CD14-positive monocyte (primary cell): ENCODE measurements around the gene SYT7. TPM values are rescaled to one million over a fixed set of nuclear protein-coding genes. Genes with fewer than 3 reads are reported as not detected.
A peak's percentile ranks its signal among the peaks of the same experiment; 100 is the strongest.

Experiments
- DNase-seq, 3 donors: peaks; one replicate each; pipeline ENCODE4 v3.0.0-alpha.2; 2011 to 2022
- H2AFZ ChIP-seq: 2 replicates; pipeline ENCODE4 v1.6.0; 2012; ENCODE audit warnings: mild to moderate bottlenecking, low read depth, low read length, inconsistent platforms; ENCODE audit not compliant: insufficient read depth, poor library complexity, severe bottlenecking
- H3K27ac ChIP-seq, 2 donors: 1 replicate in 1 of 2; 2 replicates in 1 of 2; pipeline ENCODE4 v1.5.1; 2012 to 2013; ENCODE audit warnings: low read length in 2 of 2, control low read depth in 1 of 2, inconsistent platforms in 1 of 2, low read depth in 1 of 2, mild to moderate bottlenecking in 1 of 2
- H3K27me3 ChIP-seq, 2 donors: one replicate each; pipeline versions ENCODE4 v1.6.0 to v1.6.1; 2011 to 2013; ENCODE audit warnings: low read length in 2 of 2; ENCODE audit not compliant: control insufficient read depth in 2 of 2, insufficient read depth in 2 of 2
- H3K36me3 ChIP-seq, 2 donors: replicated peaks in 1 of 2; 1 replicate in 1 of 2; 2 replicates in 1 of 2; pipeline versions ENCODE4 v1.5.1 to v1.6.1; 2012 to 2013; ENCODE audit warnings: low read length in 2 of 2, control low read depth in 1 of 2, inconsistent platforms in 1 of 2, mild to moderate bottlenecking in 1 of 2; ENCODE audit not compliant: insufficient read depth in 2 of 2, control insufficient read depth in 1 of 2
- H3K4me1 ChIP-seq, 2 donors: 1 replicate in 1 of 2; 2 replicates in 1 of 2; pipeline versions ENCODE4 v1.5.1 to v1.6.1; 2012 to 2013; ENCODE audit warnings: low read length in 2 of 2, control low read depth in 1 of 2, inconsistent platforms in 1 of 2, mild to moderate bottlenecking in 1 of 2, moderate library complexity in 1 of 2; ENCODE audit not compliant: insufficient read depth in 2 of 2, control insufficient read depth in 1 of 2
- H3K4me2 ChIP-seq: replicated peaks from 2 replicates; pipeline ENCODE3; 2012; ENCODE audit warnings: low read length, moderate library complexity, mild to moderate bottlenecking; ENCODE audit not compliant: poor library complexity, severe bottlenecking; ENCODE audit errors: extremely low read depth
- H3K4me3 ChIP-seq, 3 experiments: fragments of 200-600 bp in 1 of 3; sonication (generic) in 1 of 3; replicated peaks in 1 of 3; 1 replicate in 2 of 3; 2 replicates in 1 of 3; pipeline ENCODE4 v1.5.1; 2011 to 2013; ENCODE audit warnings: low read length in 3 of 3, mild to moderate bottlenecking in 3 of 3, control low read depth in 2 of 3, low read depth in 2 of 3, inconsistent platforms in 1 of 3, moderate library complexity in 1 of 3
- H3K79me2 ChIP-seq: 2 replicates; pipeline ENCODE4 v1.6.0; 2012; ENCODE audit warnings: mild to moderate bottlenecking, control low read depth, inconsistent platforms, low read length, moderate library complexity; ENCODE audit not compliant: insufficient read depth
- H3K9ac ChIP-seq: 2 replicates; pipeline ENCODE4 v1.6.0; 2017; ENCODE audit warnings: low read length, mild to moderate bottlenecking; ENCODE audit not compliant: insufficient read depth, poor library complexity, severe bottlenecking
- H3K9me3 ChIP-seq, 2 donors: replicated peaks in 1 of 2; 1 replicate in 1 of 2; 2 replicates in 1 of 2; pipeline versions ENCODE4 v1.5.1 to v1.6.1; 2012 to 2013; ENCODE audit warnings: low read length in 2 of 2, control low read depth in 1 of 2; ENCODE audit not compliant: control insufficient read depth in 1 of 2, insufficient read depth in 1 of 2
- H4K20me1 ChIP-seq: 2 replicates; pipeline ENCODE4 v1.6.0; 2012; ENCODE audit warnings: mild to moderate bottlenecking, low read length, control low read depth, moderate library complexity; ENCODE audit not compliant: insufficient read depth
- H3K27ac Mint-ChIP-seq, 7 donors: one replicate each; pipeline ENCODE4 v1.8.0; 2020; ENCODE audit warnings: mild to moderate bottlenecking in 7 of 7, mixed read lengths in 7 of 7, moderate library complexity in 6 of 7, inconsistent platforms in 2 of 7
- H3K27me3 Mint-ChIP-seq, 3 donors: one replicate each; pipeline ENCODE4 v1.8.0; 2021 to 2022; ENCODE audit warnings: low read depth in 3 of 3, mild to moderate bottlenecking in 3 of 3, mixed read lengths in 3 of 3, moderate library complexity in 3 of 3, inconsistent platforms in 1 of 3
- H3K36me3 Mint-ChIP-seq, 2 donors: one replicate each; pipeline ENCODE4 v1.8.0; 2020; ENCODE audit warnings: mixed read lengths in 2 of 2, inconsistent platforms in 1 of 2, mild to moderate bottlenecking in 1 of 2
- H3K4me1 Mint-ChIP-seq: one replicate; pipeline ENCODE4 v1.8.0; 2020; ENCODE audit warnings: mild to moderate bottlenecking, mixed read lengths
- H3K4me3 Mint-ChIP-seq, 2 donors: one replicate each; pipeline ENCODE4 v1.8.0; 2020; ENCODE audit warnings: mild to moderate bottlenecking in 2 of 2, mixed read lengths in 2 of 2, moderate library complexity in 1 of 2
- H3K9me3 Mint-ChIP-seq, 7 donors: one replicate each; pipeline ENCODE4 v1.8.0; 2020 to 2022; ENCODE audit warnings: mixed read lengths in 7 of 7, mild to moderate bottlenecking in 6 of 7, moderate library complexity in 6 of 7, inconsistent platforms in 2 of 7
- WGBS: methylation state at CpG from one replicate; pipeline ENCODE4 v1.1.5; 2013; ENCODE audit warnings: missing lambda C conversion rate; ENCODE audit not compliant: insufficient coverage; 5-methylcytosine and 5-hydroxymethylcytosine counted together
- intact Hi-C, 2 donors: fragments of 100-400 bp; cut with micrococcal nuclease; formaldehyde crosslinking; loops; one replicate each; pipeline versions ENCODE4 v1.15.0 to v1.15.1; 2023
- polyA plus RNA-seq, 3 donors: library from polyadenylated mRNA; depleted of rRNA in 1 of 3; unstranded in 2 of 3; stranded (reverse) in 1 of 3; fragments of 300-500 nt in 2 of 3; fragments of >200 nt in 1 of 3; fragmentation: Illumina TruSeq in 2 of 3; gene quantifications; 1 replicate in 2 of 3; 2 replicates in 1 of 3; pipeline ENCODE4 v1.2.3, GENCODE V29; 2012 to 2021
- TF ChIP-seq, protein P1 (sequence below): fragments of 200-600 bp; IDR thresholded peaks from one replicate; pipeline ENCODE4 v1.8.0; 2022; ENCODE audit warnings: antibody characterized with exemption, mild to moderate bottlenecking

SYT7 gene
- polyA plus RNA-seq, 3 donors, result not detected

DNA sequence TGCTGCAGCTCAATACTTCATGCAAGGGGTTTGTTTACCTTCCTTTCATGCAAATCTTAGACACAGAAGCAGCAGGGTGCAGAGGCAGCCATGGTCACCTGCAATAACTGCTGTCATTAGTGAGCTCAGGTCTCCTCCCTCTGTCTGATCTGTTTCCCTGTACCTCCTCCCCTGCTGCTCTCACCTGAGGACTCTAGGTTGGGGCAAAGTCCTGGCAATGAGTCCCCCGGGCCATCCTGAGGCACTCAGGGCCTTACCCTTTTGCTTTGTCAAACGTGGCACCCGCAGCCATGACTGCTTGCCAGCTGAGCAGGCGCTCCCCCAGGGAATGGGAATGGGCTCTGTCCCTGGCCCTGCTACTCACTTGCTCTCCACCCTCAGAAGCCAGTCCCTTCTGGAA is 68.4 kb downstream of the SYT7 start:
- no peak overlapping the region for H3K4me2 ChIP-seq
- peaks cover 0 to 16% (median 4%) of the 10 kb centered on the region in 7 donors for H3K9me3 Mint-ChIP-seq
- H3K79me2 ChIP-seq, result no peaks in the 10 kb centered on the region
- no peak overlapping the region for H2AFZ ChIP-seq
- H3K27ac Mint-ChIP-seq, result no peak overlapping the region
- peaks cover 20 to 33% of the 10 kb centered on the region in 2 donors for H3K27me3 ChIP-seq
- peaks cover 0 to 1% of the 10 kb centered on the region in 2 donors for H3K36me3 Mint-ChIP-seq
- H3K9me3 ChIP-seq, result peaks cover 0 to 12% of the 10 kb centered on the region in 2 donors
- no peaks in the 10 kb centered on the region for H3K36me3 ChIP-seq
- DNase-seq, result no peak
- H4K20me1 ChIP-seq, result no peaks in the 10 kb centered on the region
- no peak overlapping the region for H3K27ac ChIP-seq
- no peak overlapping the region for H3K4me3 ChIP-seq
- WGBS, result 89% methylated on average over 3 of the region's 4 CpGs
- TF ChIP-seq, protein P1, sequence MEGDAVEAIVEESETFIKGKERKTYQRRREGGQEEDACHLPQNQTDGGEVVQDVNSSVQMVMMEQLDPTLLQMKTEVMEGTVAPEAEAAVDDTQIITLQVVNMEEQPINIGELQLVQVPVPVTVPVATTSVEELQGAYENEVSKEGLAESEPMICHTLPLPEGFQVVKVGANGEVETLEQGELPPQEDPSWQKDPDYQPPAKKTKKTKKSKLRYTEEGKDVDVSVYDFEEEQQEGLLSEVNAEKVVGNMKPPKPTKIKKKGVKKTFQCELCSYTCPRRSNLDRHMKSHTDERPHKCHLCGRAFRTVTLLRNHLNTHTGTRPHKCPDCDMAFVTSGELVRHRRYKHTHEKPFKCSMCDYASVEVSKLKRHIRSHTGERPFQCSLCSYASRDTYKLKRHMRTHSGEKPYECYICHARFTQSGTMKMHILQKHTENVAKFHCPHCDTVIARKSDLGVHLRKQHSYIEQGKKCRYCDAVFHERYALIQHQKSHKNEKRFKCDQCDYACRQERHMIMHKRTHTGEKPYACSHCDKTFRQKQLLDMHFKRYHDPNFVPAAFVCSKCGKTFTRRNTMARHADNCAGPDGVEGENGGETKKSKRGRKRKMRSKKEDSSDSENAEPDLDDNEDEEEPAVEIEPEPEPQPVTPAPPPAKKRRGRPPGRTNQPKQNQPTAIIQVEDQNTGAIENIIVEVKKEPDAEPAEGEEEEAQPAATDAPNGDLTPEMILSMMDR, result no peak
- intact Hi-C loops, result no loop called here
- H3K4me3 Mint-ChIP-seq, result no peak overlapping the region
- no peak overlapping the region for H3K9ac ChIP-seq
- peaks cover 10 to 31% of the 10 kb centered on the region in 2 donors for H3K4me1 ChIP-seq
- H3K27me3 Mint-ChIP-seq, result peaks cover 40 to 67% (median 42%) of the 10 kb centered on the region in 3 donors
- peaks cover 15% of the 10 kb centered on the region for H3K4me1 Mint-ChIP-seq

DNA sequence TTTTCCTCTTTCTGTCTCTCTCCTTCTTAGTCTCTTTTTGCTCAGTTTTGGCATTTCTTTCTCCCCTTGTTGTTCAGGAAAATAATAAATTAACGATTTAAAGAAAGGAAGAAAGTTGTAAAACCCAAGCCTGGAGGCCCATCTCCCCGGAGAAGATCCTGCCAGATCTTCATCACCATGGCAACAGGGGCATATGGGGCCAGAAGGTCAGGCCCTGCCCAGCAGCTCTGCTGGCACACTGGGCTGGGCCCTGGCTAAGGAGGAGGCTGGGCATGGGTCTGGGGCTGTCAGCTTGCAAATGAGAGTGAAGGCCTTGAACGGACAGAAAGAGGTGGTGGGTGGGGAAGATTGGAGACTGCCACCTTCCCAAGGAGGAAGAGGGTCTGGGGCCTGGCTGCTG is 69.5 kb downstream of the SYT7 start:
- Mint-ChIP-seq H3K27ac (peak overlapping the region in 1 of 7 donors; percentile 14), H3K27me3 (peaks cover 49 to 69% (median 50%) of the 10 kb centered on the region in 3 donors), H3K4me3 (peak overlapping the region in 1 of 2 donors; percentile 1), H3K36me3 (peaks cover 0 to 1% of the 10 kb centered on the region in 2 donors), H3K4me1 (peaks cover 9% of the 10 kb centered on the region), H3K9me3 (peaks cover 0 to 18% (median 4%) of the 10 kb centered on the region in 7 donors)
- H3K9ac ChIP-seq, result no peak overlapping the region
- TF ChIP-seq, protein P1, result no peak
- H3K4me3 ChIP-seq, result no peak overlapping the region
- H4K20me1 ChIP-seq, result no peaks in the 10 kb centered on the region
- H3K27me3 ChIP-seq, result peaks cover 27 to 39% of the 10 kb centered on the region in 2 donors
- H3K4me2 ChIP-seq, result no peak overlapping the region
- peaks cover 0 to 15% of the 10 kb centered on the region in 2 donors for H3K9me3 ChIP-seq
- no peak overlapping the region for H3K27ac ChIP-seq
- no peak for DNase-seq
- WGBS, result 70% methylated on average over 1 of the region's 3 CpGs
- H3K4me1 ChIP-seq, result peaks cover 5 to 25% of the 10 kb centered on the region in 2 donors
- no peaks in the 10 kb centered on the region for H3K79me2 ChIP-seq
- H3K36me3 ChIP-seq, result no peaks in the 10 kb centered on the region
- no peak overlapping the region for H2AFZ ChIP-seq
- intact Hi-C loops, result no loop called here
